NCI-H128 (cell line): ENCODE results near the gene KHK.
"Not testable (repeated sequence)": the region's sequence is repeated elsewhere in the genome, so short reads cannot be mapped to it uniquely, and the experiment has no call there.

Experiments
- DNase-seq: peaks from one replicate; lab custom pipeline; 2025; ENCODE audit not compliant: unreplicated experiment; lab: John Stamatoyannopoulos, UW

The KHK gene

GRCh38 chr2:27059141-27059820 lies 27.3 kb upstream of the KHK start:
- DNase-seq: no peak

- no peak for DNase-seq
These were observed 26.2 kb upstream of the KHK start for GRCh38 chr2:27060323-27060722.

- DNase-seq: no peak
These were observed 21.4 kb upstream of the KHK start for GRCh38 chr2:27065128-27065527.

- no peak for DNase-seq
These were observed 19.2 kb upstream of the KHK start for GRCh38 chr2:27067385-27067784.

GRCh38 chr2:27069436-27069835 lies 17.1 kb upstream of the KHK start:
- DNase-seq: no peak

GRCh38 chr2:27069961-27070618 lies 16.5 kb upstream of the KHK start:
- no peak for DNase-seq

GRCh38 chr2:27070653-27071276 lies 15.8 kb upstream of the KHK start:
- no peak for DNase-seq

- DNase-seq: peak; percentile 56
These were observed 15.1 kb upstream of the KHK start, which contains the start of gene OST4 for GRCh38 chr2:27071277-27071989. Gene OST4, minus strand, starts transcription at chr2:27071654.

- no peak for DNase-seq
These were observed 14.4 kb upstream of the KHK start for GRCh38 chr2:27071990-27072830.

GRCh38 chr2:27072920-27073319 lies 13.7 kb upstream of the KHK start:
- DNase-seq: no peak

GRCh38 chr2:27073782-27074181 lies 12.8 kb upstream of the KHK start:
- no peak for DNase-seq

GRCh38 chr2:27074738-27075565 lies 11.6 kb upstream of the KHK start:
- DNase-seq: no peak

GRCh38 chr2:27075566-27075871 lies 11.1 kb upstream of the KHK start:
- not testable (repeated sequence) for DNase-seq

GRCh38 chr2:27076323-27076722 lies 10.2 kb upstream of the KHK start:
- DNase-seq: no peak

- no peak for DNase-seq
These were observed 9.3 kb upstream of the KHK start for GRCh38 chr2:27077231-27077630.

- DNase-seq: no peak
These were observed 8.0 kb upstream of the KHK start, which contains the start of gene EMILIN1 for GRCh38 chr2:27078267-27079194. Gene EMILIN1, plus strand, starts transcription at chr2:27078615. Its CDS starts 451 bp downstream, at chr2:27079066.

- no peak for DNase-seq
These were observed 7.1 kb upstream of the KHK start for GRCh38 chr2:27079233-27080139.

- no peak for DNase-seq
These were observed 6.5 kb upstream of the KHK start for GRCh38 chr2:27080140-27080469.
